Effector memory CD8-positive, alpha-beta T cell (primary cell): ENCODE measurements around the gene SSNA1.

Source experiments
- ATAC-seq: fragments of 150-1000 bp; cut with Tn5 transposase; replicated peaks from 2 replicates; pipeline ENCODE4 v1.10.0; 2021; ENCODE audit warnings: mild to moderate bottlenecking, moderate library complexity
- DNase-seq, 3 experiments: peaks; one replicate each; pipeline ENCODE4 v3.0.0; 2021
- H3K27ac Mint-ChIP-seq, 2 donors: one replicate each; pipeline ENCODE4 v1.8.0; 2022; ENCODE audit warnings: mild to moderate bottlenecking in 2 of 2, mixed read lengths in 2 of 2, moderate library complexity in 2 of 2
- H3K27me3 Mint-ChIP-seq, 2 donors: one replicate each; pipeline ENCODE4 v1.8.0; 2022; ENCODE audit warnings: mixed read lengths in 2 of 2
- H3K36me3 Mint-ChIP-seq: one replicate; pipeline ENCODE4 v1.8.0; 2022; ENCODE audit warnings: mild to moderate bottlenecking, moderate library complexity, mixed read lengths; ENCODE audit not compliant: insufficient read depth
- H3K4me1 Mint-ChIP-seq, 2 donors: one replicate each; pipeline ENCODE4 v1.8.0; 2022; ENCODE audit warnings: low read depth in 2 of 2, mixed read lengths in 2 of 2
- H3K4me3 Mint-ChIP-seq, 2 donors: one replicate each; pipeline ENCODE4 v1.8.0; 2022; ENCODE audit warnings: mild to moderate bottlenecking in 2 of 2, mixed read lengths in 2 of 2, moderate library complexity in 2 of 2
- H3K9me3 Mint-ChIP-seq, 2 donors: one replicate each; pipeline ENCODE4 v1.8.0; 2022; ENCODE audit warnings: mixed read lengths in 2 of 2

SSNA1 gene

DNA sequence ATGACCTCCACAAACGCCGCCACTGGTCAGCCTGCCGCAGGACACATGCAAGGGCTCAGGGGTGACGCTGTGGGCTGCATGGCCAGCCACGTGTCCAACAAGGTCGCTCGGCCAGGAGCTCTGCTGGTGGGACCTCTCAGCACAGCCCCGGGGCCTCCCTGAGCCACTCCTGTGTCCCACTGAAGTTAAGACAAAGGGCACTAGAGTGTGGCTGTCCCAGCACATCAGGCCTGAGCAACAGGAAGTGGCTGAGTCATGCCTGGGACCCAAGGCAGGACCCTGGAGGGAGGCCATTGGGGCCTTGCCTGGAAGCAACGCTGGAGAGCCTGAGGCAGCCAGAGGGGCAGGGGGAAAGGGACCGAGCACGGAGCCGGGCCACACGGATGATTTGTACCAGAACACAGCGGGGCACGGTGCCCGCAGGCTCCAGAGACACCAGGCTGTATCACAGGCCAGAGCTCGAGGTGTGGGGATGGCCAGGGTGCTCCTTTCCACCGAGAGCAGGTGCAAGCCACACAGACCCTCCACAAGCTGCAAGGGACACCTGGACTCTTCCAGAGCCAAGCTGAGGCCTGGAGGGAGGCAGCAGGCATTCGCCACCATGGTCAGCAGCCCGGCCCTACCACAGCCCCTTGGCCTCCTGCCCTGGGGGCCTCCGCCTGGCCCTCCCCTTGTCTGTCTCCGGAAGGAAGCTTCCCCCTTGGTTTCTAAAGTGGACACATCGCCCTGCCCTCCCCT lies 10.1 kb upstream of the SSNA1 start:
- H3K27me3 Mint-ChIP-seq = peaks cover 0 to 3% of the 10 kb centered on the region in 2 donors
- peaks cover 0 to 8% of the 10 kb centered on the region in 2 donors for H3K4me1 Mint-ChIP-seq
- no peak overlapping the region for H3K27ac Mint-ChIP-seq
- ATAC-seq (no peak), DNase-seq (no peak)
- no peak overlapping the region for H3K4me3 Mint-ChIP-seq
- H3K9me3 Mint-ChIP-seq = no peaks in the 10 kb centered on the region
- peaks cover 33% of the 10 kb centered on the region for H3K36me3 Mint-ChIP-seq

- H3K9me3 Mint-ChIP-seq = no peaks in the 10 kb centered on the region
- peaks cover 40% of the 10 kb centered on the region for H3K36me3 Mint-ChIP-seq
- no peak overlapping the region for H3K27ac Mint-ChIP-seq
- H3K27me3 Mint-ChIP-seq = no peaks in the 10 kb centered on the region
- no peak for DNase-seq
- no peak for ATAC-seq
- H3K4me1 Mint-ChIP-seq = peaks cover 1 to 8% of the 10 kb centered on the region in 2 donors
- H3K4me3 Mint-ChIP-seq = no peak overlapping the region
These were observed 9.4 kb upstream of the SSNA1 start for GRCh38 chr9:137178939-137179630.

- Mint-ChIP-seq H3K9me3 (no peaks in the 10 kb centered on the region), H3K4me1 (peaks cover 7 to 14% of the 10 kb centered on the region in 2 donors), H3K27me3 (no peaks in the 10 kb centered on the region), H3K36me3 (peaks cover 47% of the 10 kb centered on the region), H3K4me3 (no peak overlapping the region), H3K27ac (no peak overlapping the region)
- no peak for DNase-seq
- ATAC-seq = no peak
These were observed 8.7 kb upstream of the SSNA1 start for GRCh38 chr9:137179761-137180160.

- Mint-ChIP-seq H3K27ac (no peak overlapping the region), H3K4me1 (peaks cover 7 to 16% of the 10 kb centered on the region in 2 donors), H3K4me3 (no peak overlapping the region), H3K9me3 (no peaks in the 10 kb centered on the region), H3K36me3 (peaks cover 48% of the 10 kb centered on the region), H3K27me3 (no peaks in the 10 kb centered on the region)
- DNase-seq = no peak
- no peak for ATAC-seq
These were observed 8.0 kb upstream of the SSNA1 start for GRCh38 chr9:137180491-137180890.

- no peak overlapping the region for H3K4me3 Mint-ChIP-seq
- H3K36me3 Mint-ChIP-seq = peaks cover 46% of the 10 kb centered on the region
- H3K4me1 Mint-ChIP-seq = peaks cover 11 to 12% of the 10 kb centered on the region in 2 donors
- no peak overlapping the region for H3K27ac Mint-ChIP-seq
- no peak for DNase-seq
- ATAC-seq = no peak
- H3K27me3 Mint-ChIP-seq = no peaks in the 10 kb centered on the region
- H3K9me3 Mint-ChIP-seq = no peaks in the 10 kb centered on the region
These were observed 6.8 kb upstream of the SSNA1 start for GRCh38 chr9:137181680-137182079.

DNA sequence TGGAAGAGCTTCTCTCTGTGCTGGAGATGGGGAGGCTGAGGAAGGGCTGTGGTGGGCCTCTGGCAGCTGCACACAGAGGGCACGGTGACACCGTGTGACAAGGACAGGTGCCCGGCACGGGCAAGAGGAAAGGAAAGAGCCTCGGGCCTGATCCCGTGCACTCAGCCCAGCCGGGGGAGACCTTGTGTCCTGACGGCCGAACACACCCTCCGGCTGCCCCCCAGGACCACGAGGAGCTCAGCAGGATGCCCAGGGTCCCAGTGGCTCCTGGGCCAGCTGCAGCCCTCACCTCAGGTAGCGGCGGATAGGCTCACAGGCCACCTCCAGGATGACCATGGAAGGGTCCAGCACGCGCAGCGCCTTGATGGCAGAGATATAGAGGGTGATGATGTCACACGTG lies 5.6 kb upstream of the SSNA1 start:
- Mint-ChIP-seq H3K36me3 (peaks cover 48% of the 10 kb centered on the region), H3K4me1 (peaks cover 20 to 21% of the 10 kb centered on the region in 2 donors), H3K27ac (no peak overlapping the region), H3K27me3 (no peaks in the 10 kb centered on the region), H3K9me3 (no peaks in the 10 kb centered on the region), H3K4me3 (no peak overlapping the region)
- no peak for ATAC-seq
- DNase-seq = no peak

- H3K9me3 Mint-ChIP-seq = no peaks in the 10 kb centered on the region
- peaks cover 22 to 26% of the 10 kb centered on the region in 2 donors for H3K4me1 Mint-ChIP-seq
- no peaks in the 10 kb centered on the region for H3K27me3 Mint-ChIP-seq
- H3K36me3 Mint-ChIP-seq = peaks cover 53% of the 10 kb centered on the region
- DNase-seq = no peak
- ATAC-seq = no peak
- no peak overlapping the region for H3K4me3 Mint-ChIP-seq
- no peak overlapping the region for H3K27ac Mint-ChIP-seq
These were observed 4.4 kb upstream of the SSNA1 start for GRCh38 chr9:137183980-137184595.

DNA sequence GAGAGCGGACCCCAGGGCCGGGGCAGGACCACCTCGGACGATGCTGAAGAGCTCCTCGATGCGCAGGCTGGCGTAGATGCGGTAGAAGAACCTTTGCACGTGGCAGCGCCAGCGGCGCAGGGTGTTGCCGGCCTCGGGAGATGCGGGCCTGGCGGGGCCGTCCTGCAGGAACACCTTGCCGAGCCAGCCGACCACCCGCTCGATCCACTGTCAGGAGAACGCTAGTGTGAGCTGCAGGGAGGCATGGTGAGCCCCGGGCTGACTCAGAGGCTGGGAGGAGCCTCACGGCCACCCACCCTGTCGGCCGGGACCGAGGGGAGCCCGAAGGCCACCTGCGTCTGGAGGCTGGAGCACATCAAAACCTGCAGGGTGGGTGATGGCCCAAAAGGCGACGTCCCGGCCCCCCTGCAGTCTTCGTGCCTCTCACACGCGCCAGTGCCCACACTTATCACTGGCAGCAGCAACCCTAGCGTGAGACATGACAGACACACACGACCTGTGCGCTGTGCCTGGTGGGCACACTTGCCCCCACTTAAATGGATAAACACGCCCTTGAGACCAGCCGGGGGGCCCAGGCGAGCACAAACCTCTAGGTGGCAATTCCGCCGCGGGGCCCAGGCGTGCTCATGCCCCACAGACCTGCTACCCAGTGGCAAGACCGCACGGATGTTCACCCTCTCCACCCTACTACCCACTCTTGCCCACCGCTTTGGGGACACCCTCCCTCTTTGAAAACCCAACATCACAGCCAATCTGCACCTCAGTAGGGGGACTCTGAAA lies 3.4 kb upstream of the SSNA1 start:
- ATAC-seq = no peak
- Mint-ChIP-seq H3K27ac (no peak overlapping the region), H3K4me1 (peaks cover 32 to 33% of the 10 kb centered on the region in 2 donors), H3K4me3 (no peak overlapping the region), H3K9me3 (no peaks in the 10 kb centered on the region), H3K36me3 (peaks cover 59% of the 10 kb centered on the region), H3K27me3 (no peaks in the 10 kb centered on the region)
- no peak for DNase-seq

GRCh38 chr9:137185921-137186320 lies 2.6 kb upstream of the SSNA1 start:
- no peak for DNase-seq
- H3K9me3 Mint-ChIP-seq = no peaks in the 10 kb centered on the region
- H3K27ac Mint-ChIP-seq = no peak overlapping the region
- H3K4me3 Mint-ChIP-seq = no peak overlapping the region
- peaks cover 63% of the 10 kb centered on the region for H3K36me3 Mint-ChIP-seq
- no peak for ATAC-seq
- no peaks in the 10 kb centered on the region for H3K27me3 Mint-ChIP-seq
- H3K4me1 Mint-ChIP-seq = peaks cover 36 to 37% of the 10 kb centered on the region in 2 donors

DNA sequence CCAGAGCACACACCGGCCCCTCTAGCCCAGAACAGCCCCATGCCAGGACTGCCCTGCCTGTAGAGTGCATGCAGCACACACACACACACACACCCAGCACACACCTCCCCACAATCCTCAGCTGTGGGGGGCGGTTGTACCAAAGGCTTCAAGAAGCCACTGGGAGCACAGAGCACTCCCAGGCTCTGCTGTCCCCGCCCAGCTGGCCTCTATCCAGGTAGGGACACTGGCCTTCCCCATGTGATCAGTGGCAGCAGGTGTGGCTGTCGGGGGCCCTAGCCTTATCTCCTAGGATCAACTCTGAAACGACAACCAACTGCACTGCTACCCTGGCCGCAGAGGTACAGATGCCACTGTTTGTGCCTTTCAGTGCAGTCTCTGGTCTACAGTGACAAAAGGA lies 2.1 kb upstream of the SSNA1 start:
- peaks cover 36 to 40% of the 10 kb centered on the region in 2 donors for H3K4me1 Mint-ChIP-seq
- H3K36me3 Mint-ChIP-seq = peaks cover 61% of the 10 kb centered on the region

GRCh38 chr9:137187386-137187785 lies 1.1 kb upstream of the SSNA1 start:
- no peak for DNase-seq
- Mint-ChIP-seq H3K27ac (peak overlapping the region; percentile 82 to 95), H3K4me1 (peaks cover 36 to 40% of the 10 kb centered on the region in 2 donors), H3K36me3 (peaks cover 51% of the 10 kb centered on the region), H3K9me3 (no peaks in the 10 kb centered on the region), H3K27me3 (no peaks in the 10 kb centered on the region), H3K4me3 (peak overlapping the region; percentile 91 to 92)
- no peak for ATAC-seq

More for the DNA sequence above, 2.1 kb upstream of the SSNA1 start:
- Mint-ChIP-seq H3K27ac (no peak overlapping the region), H3K27me3 (no peaks in the 10 kb centered on the region), H3K4me3 (peak overlapping the region; percentile 91 to 92), H3K9me3 (no peaks in the 10 kb centered on the region)
- ATAC-seq (no peak), DNase-seq (no peak)

- Mint-ChIP-seq H3K27ac (peak overlapping the region; percentile 82 to 95), H3K27me3 (no peaks in the 10 kb centered on the region), H3K9me3 (no peaks in the 10 kb centered on the region), H3K4me3 (peak overlapping the region; percentile 91 to 92), H3K4me1 (peaks cover 36 to 40% of the 10 kb centered on the region in 2 donors), H3K36me3 (peaks cover 50% of the 10 kb centered on the region)
- no peak for DNase-seq
- ATAC-seq = peak; percentile 26
These were observed 388 bp upstream of the SSNA1 start for GRCh38 chr9:137188086-137188489.
